Cerebellar cortex (tissue), 1 donor: Measurements from ENCODE around the gene MPO.

Experiments
- DNase-seq: peaks from one replicate; pipeline ENCODE4 v3.0.0-alpha.2; 2015; ENCODE audit warnings: low spot score

The MPO gene

DNA sequence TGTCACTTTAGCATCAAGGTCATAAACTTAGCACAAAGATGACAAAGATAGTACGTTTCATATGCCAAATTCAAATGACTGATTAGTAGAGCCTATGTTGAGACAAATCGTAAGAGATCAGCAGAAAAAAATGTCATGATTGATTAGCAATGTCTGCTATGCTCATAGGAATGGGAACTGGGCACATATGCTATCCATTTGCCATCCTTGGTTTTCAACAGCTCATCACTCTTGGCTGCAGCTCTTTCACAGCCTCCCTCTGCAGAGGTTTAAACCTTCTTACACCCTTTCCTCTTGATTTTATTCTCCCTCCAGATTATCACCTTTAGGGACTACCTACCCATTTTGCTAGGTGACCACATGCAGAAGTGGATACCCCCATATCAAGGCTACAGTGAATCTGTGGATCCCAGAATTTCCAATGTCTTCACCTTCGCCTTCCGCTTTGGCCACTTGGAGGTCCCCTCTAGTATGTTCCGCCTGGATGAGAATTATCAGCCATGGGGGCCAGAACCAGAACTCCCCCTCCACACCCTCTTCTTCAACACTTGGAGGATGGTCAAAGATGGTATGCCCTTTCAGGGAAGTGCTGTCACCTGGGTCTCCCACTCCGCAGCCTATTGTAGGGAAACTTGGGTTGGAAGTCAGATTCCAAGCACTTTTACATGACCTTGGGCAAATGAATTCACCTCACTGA, 16.2 kb downstream of the MPO start:
- no peak for DNase-seq

GRCh38 chr17:58263773-58264172, 17.0 kb downstream of the MPO start:
- DNase-seq = no peak

GRCh38 chr17:58262149-58262548, 18.6 kb downstream of the MPO start:
- no peak for DNase-seq

- no peak for DNase-seq
These were observed 25.9 kb downstream of the MPO start for GRCh38 chr17:58254803-58255202.

DNA sequence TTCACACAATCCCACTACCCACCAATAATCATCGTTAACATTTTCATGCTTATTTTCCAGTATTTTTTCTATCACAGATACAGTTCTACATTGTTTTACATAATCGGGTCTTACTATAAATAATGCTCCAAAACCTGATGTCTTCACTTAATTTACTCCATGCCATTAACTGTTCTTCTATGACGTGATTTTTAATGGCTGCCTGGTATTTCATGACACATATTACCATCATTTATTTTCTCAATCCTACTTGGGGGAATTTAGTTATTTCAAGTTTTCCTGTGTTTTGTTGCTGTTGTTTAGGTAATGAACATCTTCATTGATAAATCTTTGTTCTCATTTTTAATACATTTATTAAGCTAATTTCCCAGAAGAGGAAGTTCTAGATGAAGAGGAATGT, 27.7 kb downstream of the MPO start:
- DNase-seq = no peak

DNA sequence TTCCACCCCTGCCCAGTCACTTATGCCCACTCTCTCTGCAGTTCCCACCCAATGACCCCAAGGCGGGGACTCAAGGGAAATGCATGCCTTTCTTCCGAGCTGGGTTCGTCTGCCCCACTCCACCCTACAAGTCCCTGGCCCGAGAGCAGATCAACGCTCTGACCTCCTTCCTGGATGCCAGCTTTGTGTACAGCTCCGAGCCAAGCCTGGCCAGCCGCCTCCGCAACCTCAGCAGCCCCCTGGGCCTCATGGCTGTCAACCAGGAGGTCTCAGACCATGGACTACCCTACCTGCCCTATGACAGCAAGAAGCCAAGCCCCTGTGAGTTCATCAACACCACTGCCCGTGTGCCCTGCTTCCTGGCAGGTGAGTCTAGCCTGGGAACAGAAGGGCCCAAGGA, 28.6 kb downstream of the MPO start:
- no peak for DNase-seq

- no peak for DNase-seq
These were observed 30.3 kb downstream of the MPO start for GRCh38 chr17:58250344-58251011.

- DNase-seq = peak; percentile 72
These were observed 31.2 kb downstream of the MPO start for GRCh38 chr17:58249270-58250133.

DNA sequence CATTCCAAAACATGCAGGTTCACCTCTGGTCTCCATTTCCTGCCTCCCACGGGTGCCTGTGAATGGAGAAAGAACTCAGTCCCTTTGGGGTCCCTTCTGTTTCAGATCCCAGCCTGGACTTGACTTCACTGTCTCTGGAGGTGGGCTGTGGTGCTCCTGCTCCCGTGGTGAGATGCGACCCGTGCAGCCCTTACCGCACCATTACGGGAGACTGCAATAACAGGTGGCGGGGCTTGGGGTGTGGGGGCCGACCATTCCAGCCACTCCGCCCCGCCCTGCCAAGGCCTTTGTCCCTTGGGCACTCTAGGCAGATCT, 31.8 kb downstream of the MPO start:
- DNase-seq = peak; percentile 13

GRCh38 chr17:58247511-58248363, 33.0 kb downstream of the MPO start:
- no peak for DNase-seq

DNA sequence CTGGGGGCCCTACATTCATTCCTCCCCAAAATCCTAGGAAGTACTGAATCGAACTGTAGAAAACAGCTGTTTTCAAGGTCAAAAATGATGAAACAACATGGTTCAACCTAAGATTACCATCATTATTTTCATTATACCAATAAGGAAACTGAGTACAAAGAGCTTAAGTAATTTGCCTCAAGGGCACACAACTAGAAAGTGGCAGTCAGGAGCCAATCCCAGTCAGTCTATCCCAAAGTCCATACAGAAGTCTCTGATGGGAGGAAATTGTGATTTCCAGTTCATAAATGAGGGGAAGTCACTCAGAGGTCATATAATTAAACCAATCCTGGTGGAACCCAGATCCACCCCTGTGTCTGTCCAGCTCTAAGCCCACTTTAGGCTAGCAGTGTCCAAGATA, 34.0 kb downstream of the MPO start:
- DNase-seq = no peak

DNA sequence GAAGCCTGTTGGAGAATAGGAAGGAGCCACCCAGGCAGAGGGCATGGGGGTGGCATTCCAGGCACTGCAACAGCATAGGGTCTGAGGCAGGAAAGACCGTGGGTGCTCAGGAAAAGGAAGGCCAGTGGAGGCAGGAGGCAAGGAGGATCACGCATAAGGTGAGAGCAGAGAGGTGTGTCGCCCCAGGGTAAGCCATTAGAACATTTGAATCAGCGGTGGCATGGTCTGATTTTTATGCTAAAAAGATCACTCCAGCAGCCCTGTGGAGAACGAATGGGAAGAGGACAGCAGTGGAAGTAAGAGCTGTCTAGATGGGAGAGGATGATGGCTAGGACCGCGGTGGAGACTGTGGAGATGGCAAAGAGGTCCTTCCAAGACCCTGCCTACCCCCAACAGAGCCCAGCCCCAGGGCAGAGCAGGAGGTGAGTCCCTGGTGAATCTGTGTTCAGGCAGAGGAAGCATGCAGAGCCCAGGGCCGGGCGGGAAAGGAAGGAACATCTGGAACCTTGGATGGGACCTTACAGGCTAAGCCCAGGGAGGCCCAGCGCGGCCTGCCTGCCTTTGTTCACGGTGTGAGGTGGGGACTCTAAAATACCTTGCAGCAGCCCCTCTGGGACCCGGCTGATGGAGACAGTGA, 34.5 kb downstream of the MPO start:
- DNase-seq = no peak

DNA sequence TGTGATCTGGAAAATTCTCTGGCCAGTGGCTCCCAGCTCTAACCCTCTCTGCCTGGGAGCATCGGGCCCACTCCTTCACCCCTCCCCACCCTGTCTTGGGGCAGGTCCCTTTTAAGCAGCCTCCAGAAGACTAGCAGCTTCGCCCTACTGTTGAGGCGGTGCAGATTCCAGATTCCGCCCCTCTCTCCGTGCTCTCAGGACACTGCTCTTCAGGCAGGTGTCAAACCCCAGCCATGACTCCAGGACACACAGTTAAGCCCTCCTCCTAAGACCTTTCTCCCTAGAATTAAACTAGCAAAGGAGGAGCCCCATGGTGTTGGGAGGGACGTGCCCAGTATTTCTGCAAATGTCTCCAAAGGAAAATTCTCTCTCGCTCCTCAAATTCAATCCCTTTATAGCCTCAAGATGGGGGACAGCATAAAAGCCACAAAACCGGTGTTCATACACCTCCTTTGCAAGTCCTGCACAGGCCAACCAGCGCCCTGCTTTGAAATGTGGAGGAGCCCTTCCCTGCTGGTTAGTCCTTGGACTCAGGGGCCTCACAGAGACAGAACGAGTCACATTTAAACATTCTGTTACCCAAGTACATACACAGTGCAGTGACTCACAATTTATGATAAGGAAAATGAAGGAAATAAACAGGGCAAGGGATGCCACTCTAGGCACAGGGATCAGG, 35.2 kb downstream of the MPO start:
- DNase-seq = no peak

DNA sequence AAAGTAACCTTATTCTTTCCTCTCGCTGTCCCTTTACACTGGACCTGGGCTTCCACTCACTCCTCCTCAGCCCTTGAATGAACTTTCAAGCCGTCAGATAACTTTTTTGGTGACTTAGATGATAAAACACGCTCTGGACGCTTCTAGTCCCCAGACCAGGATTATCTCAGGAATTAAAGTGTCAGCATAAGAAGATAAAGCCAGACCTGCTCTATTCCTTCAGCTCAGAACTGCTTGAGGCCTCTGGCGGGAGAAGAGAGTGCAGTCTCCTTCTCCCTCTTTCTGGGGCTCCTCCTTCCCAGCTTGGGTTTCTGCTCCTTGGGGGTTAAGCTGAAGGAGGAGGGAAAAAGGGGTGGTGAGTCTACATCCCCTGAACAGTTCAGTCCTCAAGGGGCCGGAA, 35.8 kb downstream of the MPO start:
- DNase-seq = no peak

DNA sequence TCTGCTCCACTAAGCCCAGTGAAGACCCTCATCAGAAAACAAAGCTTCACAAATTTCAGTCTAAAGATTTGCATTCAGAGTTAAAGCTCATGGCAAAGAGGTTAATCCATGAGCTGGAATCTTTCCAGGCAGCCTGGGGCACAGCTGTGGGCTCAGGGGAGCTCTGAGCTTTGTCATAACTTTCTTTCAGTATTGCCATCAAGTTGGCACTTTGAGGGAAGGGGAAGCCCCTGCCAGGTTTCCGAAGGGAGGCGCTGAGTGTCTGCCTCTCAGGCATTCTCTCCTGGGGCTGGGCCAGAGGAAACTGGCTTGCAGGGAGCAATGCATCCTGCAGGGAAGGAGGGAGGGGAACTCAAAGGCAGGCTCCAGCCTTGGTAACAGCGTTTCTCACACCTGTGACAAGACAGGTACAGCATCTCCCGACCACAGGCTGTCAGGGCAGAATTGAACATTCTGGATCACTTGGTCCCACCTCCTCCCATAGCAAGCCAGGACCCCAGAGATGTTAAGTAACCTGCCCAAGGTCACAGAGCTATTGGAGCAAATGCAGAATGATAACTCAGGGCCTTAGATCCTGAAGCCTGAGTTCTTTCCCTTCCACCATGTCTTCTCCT, 38.5 kb downstream of the MPO start:
- no peak for DNase-seq

DNA sequence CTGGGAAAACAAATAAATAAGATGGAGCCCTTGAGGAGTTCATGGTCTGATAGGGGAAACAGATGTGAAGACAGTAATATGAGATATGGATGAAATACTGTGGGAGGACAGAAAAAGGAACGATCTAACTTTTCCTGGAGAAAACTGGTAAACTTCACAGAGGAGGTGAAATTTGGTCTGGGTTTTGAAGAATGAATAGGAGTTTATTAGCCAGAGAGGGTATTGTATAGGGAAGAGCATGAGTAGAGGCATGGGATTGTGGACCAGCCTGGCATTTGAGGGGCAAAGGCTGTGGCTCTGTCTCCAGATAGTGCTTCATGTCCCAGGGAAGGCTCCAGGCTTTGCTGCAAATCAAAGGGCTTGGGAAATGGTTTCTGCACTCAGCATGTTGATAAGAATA, 40.7 kb downstream of the MPO start:
- DNase-seq = no peak

DNA sequence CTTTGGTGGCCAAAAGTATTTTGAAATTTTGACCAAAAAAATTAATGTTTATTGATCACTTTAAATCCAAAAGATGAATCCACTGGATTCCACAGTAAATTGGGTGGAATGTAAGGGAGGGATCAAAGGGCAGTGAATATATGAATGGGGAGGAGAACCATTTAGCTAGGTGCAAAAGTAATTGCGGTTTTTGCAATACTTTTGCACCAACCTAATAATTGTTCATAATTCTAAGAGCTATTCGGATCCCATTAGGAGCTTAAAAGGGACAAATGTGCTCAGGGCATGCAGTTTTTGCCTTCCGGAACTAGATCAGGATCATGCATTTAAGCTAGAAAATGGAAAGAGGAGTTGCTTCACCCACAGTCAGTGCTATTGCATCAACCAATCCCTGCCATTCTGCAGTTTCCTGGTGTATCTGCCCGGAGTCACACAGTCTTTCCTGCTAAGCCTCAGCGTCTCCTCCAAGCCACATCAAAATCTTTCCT, 42.5 kb downstream of the MPO start, which contains the start of gene LPO:
Gene LPO (plus strand): TSS at position 438 of the 488 bp plus-strand sequence. CDS start 4,396 bp downstream, outside the sequence.
- DNase-seq = no peak

DNA sequence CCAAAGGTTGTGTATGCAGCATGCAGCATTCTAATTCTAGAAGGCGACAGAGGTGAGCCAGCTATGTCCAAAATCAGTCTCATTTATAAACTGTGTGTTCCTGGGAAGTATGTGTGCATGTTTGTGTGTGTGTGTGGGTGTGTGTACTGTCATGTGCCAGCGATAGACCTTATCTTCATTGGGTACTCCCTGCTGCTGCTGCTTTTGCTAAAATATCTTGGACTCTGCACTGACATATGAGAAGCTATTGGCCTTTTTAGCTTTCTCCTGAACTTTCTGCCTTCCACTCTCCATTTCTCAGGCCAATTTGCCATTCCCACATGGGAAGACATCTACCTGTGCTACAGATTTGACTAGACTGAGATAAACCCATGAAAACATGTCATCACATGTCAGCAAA, 44.3 kb downstream of the MPO start:
- DNase-seq = no peak

DNA sequence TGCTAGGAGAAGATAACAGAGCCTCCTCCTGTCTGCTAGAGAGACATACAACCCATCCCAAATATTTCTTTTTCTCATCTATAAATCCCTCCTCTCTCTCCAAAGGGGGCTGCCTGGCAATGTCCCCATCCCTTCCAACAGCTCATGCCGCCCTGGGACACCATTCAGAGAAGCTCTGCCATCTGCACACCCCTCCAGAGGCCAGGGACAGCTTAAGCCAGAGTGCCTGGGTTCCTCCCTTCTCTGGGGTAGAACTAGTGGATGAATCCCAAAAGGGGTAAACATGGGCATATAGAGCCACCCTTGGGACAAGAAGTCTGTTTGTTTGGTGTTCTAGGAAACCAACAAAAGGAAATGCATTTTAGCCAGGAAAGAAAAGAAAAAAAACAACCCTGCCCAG, 44.9 kb downstream of the MPO start:
- no peak for DNase-seq

DNA sequence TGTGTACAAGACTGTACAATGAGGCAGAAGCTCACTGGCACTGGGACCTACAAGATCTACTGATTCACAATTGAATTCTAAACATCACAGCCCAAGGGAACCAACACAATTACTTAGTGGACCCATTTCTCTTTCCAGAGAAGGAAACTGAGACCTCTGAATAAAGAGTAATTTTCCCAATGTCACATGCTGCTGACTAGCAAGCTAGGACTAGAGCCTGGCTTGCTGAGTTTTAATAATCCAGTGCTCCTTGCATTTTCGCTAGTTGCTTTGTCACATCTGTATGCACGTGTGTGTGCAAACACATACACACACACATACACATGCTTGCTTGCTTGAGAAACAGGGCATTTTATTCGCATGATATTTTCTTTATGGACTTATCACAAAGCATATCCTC, 46.2 kb downstream of the MPO start:
- no peak for DNase-seq
